ENCODE measurements around the gene TLL1. TPM values are rescaled to one million over a fixed set of nuclear protein-coding genes. Genes with fewer than 3 reads are reported as not detected.

Gene TLL1
- total and polyA plus RNA-seq, 4 donors = 0.04 to 0.25 (median 0.05) TPM; not detected in 1

- TF ChIP-seq ATF3 (IDR thresholded peaks at IDR 0.05) = no peak
- no peak for TF ChIP-seq NR2F2 (IDR thresholded peaks at IDR 0.05)
- no peak for TF ChIP-seq SP1 (IDR thresholded peaks at IDR 0.05)
- no peak for TF ChIP-seq ZBTB33 (IDR thresholded peaks at IDR 0.05)
- TF ChIP-seq YY1 (IDR thresholded peaks at IDR 0.05) = no peak
- TF ChIP-seq HNF4A (conservative IDR thresholded peaks at IDR 0.05) = no peak
These were observed 193.9 kb downstream of the TLL1 start (continued) for GRCh38 chr4:166066936-166067335.

DNA sequence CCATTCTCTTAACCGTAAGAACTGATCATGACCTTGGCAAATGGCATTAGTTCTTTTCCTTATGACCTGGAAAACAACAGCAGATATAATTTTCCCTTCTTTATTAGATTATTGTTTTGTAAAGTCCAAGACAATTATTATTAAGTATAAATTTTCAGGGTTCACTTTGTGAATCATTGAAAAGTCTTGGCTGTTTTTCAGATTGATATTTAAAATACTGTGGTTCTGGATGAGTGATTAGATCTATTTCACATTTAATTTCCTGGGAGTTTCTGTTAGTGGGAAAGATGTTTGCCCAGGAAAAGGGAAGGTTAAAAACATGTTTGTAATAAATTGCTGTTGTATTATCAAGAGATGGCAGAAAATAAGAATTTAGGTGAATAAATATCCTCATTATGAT, 194.9 kb downstream of the TLL1 start:
- 19% methylated on average over 1 of the region's 1 CpG for WGBS
- Histone ChIP-seq H3K9me3 (ENCODE audit: control insufficient read depth in 4 of 4, low read length in 3 of 4) (no peaks in the 10 kb centered on the region), H3K27me3 (ENCODE audit: control insufficient read depth in 4 of 4, insufficient read depth in 4 of 4, low read length in 3 of 4) (no peaks in the 10 kb centered on the region), H3K27ac (ENCODE audit: low read depth in 1 of 2, low read length in 2 of 2) (no peak overlapping the region), H3K9ac (ENCODE audit: low read depth in 1 of 2, low read length in 2 of 2) (no peak overlapping the region), H3K4me3 (ENCODE audit: low read depth in 1 of 3, low read length in 3 of 3) (no peak overlapping the region), H3K36me3 (ENCODE audit: control insufficient read depth in 4 of 4, insufficient read depth in 3 of 4, low read depth in 1 of 4, low read length in 3 of 4) (no peaks in the 10 kb centered on the region), H3K4me1 (ENCODE audit: control insufficient read depth in 4 of 4, insufficient read depth in 4 of 4, low read length in 3 of 4) (no peaks in the 10 kb centered on the region)
- no peak for TF ChIP-seq RXRA (IDR thresholded peaks at IDR 0.05)
- no peak for DNase-seq (ENCODE audit: low spot score)

GRCh38 chr4:166073783-166074182, 200.7 kb downstream of the TLL1 start:
- H3K4me1 ChIP-seq (ENCODE audit: control insufficient read depth in 4 of 4, insufficient read depth in 4 of 4, low read length in 3 of 4) = no peaks in the 10 kb centered on the region
- H3K9me3 ChIP-seq (ENCODE audit: control insufficient read depth in 4 of 4, low read length in 3 of 4) = no peaks in the 10 kb centered on the region
- H3K36me3 ChIP-seq (ENCODE audit: control insufficient read depth in 4 of 4, insufficient read depth in 3 of 4, low read depth in 1 of 4, low read length in 3 of 4) = no peaks in the 10 kb centered on the region
- no peak overlapping the region for H3K27ac ChIP-seq (ENCODE audit: low read depth in 1 of 2, low read length in 2 of 2)
- TF ChIP-seq RXRA (IDR thresholded peaks at IDR 0.05) (no peak), FOXA1 (IDR thresholded peaks at IDR 0.05) (no peak), EGR1 (IDR thresholded peaks at IDR 0.05; ENCODE audit: low read depth in 2 of 2) (no peak), JUND (IDR thresholded peaks at IDR 0.05) (no peak), RAD21 (IDR thresholded peaks at IDR 0.05) (no peak), ATF3 (IDR thresholded peaks at IDR 0.05) (no peak), MAX (IDR thresholded peaks at IDR 0.05) (no peak), FOXA2 (IDR thresholded peaks at IDR 0.05) (no peak), HNF4A (conservative IDR thresholded peaks at IDR 0.05) (no peak), YY1 (IDR thresholded peaks at IDR 0.05) (no peak), NR2F2 (IDR thresholded peaks at IDR 0.05) (no peak), ZBTB33 (IDR thresholded peaks at IDR 0.05) (no peak), SP1 (IDR thresholded peaks at IDR 0.05) (no peak), GABPA (IDR thresholded peaks at IDR 0.05 in 1 of 2, conservative IDR thresholded peaks at IDR 0.05 in 1 of 2) (no peak), HNF4G (IDR thresholded peaks at IDR 0.05) (no peak), TAF1 (conservative IDR thresholded peaks at IDR 0.05) (no peak)
- TF ChIP-seq, protein P1, sequence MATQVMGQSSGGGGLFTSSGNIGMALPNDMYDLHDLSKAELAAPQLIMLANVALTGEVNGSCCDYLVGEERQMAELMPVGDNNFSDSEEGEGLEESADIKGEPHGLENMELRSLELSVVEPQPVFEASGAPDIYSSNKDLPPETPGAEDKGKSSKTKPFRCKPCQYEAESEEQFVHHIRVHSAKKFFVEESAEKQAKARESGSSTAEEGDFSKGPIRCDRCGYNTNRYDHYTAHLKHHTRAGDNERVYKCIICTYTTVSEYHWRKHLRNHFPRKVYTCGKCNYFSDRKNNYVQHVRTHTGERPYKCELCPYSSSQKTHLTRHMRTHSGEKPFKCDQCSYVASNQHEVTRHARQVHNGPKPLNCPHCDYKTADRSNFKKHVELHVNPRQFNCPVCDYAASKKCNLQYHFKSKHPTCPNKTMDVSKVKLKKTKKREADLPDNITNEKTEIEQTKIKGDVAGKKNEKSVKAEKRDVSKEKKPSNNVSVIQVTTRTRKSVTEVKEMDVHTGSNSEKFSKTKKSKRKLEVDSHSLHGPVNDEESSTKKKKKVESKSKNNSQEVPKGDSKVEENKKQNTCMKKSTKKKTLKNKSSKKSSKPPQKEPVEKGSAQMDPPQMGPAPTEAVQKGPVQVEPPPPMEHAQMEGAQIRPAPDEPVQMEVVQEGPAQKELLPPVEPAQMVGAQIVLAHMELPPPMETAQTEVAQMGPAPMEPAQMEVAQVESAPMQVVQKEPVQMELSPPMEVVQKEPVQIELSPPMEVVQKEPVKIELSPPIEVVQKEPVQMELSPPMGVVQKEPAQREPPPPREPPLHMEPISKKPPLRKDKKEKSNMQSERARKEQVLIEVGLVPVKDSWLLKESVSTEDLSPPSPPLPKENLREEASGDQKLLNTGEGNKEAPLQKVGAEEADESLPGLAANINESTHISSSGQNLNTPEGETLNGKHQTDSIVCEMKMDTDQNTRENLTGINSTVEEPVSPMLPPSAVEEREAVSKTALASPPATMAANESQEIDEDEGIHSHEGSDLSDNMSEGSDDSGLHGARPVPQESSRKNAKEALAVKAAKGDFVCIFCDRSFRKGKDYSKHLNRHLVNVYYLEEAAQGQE (IDR thresholded peaks at IDR 0.05) = no peak
- TF ChIP-seq, protein P2, sequence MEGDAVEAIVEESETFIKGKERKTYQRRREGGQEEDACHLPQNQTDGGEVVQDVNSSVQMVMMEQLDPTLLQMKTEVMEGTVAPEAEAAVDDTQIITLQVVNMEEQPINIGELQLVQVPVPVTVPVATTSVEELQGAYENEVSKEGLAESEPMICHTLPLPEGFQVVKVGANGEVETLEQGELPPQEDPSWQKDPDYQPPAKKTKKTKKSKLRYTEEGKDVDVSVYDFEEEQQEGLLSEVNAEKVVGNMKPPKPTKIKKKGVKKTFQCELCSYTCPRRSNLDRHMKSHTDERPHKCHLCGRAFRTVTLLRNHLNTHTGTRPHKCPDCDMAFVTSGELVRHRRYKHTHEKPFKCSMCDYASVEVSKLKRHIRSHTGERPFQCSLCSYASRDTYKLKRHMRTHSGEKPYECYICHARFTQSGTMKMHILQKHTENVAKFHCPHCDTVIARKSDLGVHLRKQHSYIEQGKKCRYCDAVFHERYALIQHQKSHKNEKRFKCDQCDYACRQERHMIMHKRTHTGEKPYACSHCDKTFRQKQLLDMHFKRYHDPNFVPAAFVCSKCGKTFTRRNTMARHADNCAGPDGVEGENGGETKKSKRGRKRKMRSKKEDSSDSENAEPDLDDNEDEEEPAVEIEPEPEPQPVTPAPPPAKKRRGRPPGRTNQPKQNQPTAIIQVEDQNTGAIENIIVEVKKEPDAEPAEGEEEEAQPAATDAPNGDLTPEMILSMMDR (IDR thresholded peaks at IDR 0.05; ENCODE audit: low read depth, low read length, missing input control) = no peak
- 81% methylated on average over 6 of the region's 6 CpGs for WGBS
- DNase-seq (ENCODE audit: low spot score) = no peak
- no peak overlapping the region for H3K9ac ChIP-seq (ENCODE audit: low read depth in 1 of 2, low read length in 2 of 2)
- H3K4me3 ChIP-seq (ENCODE audit: low read depth in 1 of 3, low read length in 3 of 3) = no peak overlapping the region
- no peaks in the 10 kb centered on the region for H3K27me3 ChIP-seq (ENCODE audit: control insufficient read depth in 4 of 4, insufficient read depth in 4 of 4, low read length in 3 of 4)
